Transverse colon (tissue), 4 donors: Measurements from ENCODE around the gene SEMA4D. TPM values are rescaled to one million over a fixed set of nuclear protein-coding genes. Genes with fewer than 3 reads are reported as not detected.

ENCODE experiments used
- DNase-seq: peaks from one replicate; pipeline ENCODE4 v3.0.0-alpha.2; 2019
- H3K27ac ChIP-seq, 4 donors: fragments of 200-600 bp; sonication (generic); 2 replicates each; pipeline ENCODE4 v1.5.1; 2016 to 2018; ENCODE audit warnings: inconsistent platforms in 4 of 4
- H3K27me3 ChIP-seq: fragments of 200-600 bp; sonication (generic); 2 replicates; pipeline ENCODE4 v1.5.1; 2017; ENCODE audit warnings: inconsistent platforms
- H3K36me3 ChIP-seq, 4 donors: fragments of 200-600 bp; sonication (generic); 2 replicates each; pipeline ENCODE4 v1.5.1; 2017 to 2019; ENCODE audit warnings: inconsistent platforms in 4 of 4
- H3K4me1 ChIP-seq, 4 donors: fragments of 200-600 bp; sonication (generic); 2 replicates each; pipeline ENCODE4 v1.5.1; 2017 to 2020; ENCODE audit warnings: inconsistent platforms in 4 of 4
- H3K4me3 ChIP-seq, 4 donors: fragments of 200-600 bp; sonication (generic); 1 replicate in 1 of 4; 2 replicates in 3 of 4; pipeline versions ENCODE4 v1.5.1 to v1.6.1; 2017 to 2019; ENCODE audit warnings: inconsistent platforms in 4 of 4
- H3K9me3 ChIP-seq, 2 donors: fragments of 200-600 bp; sonication (generic); 2 replicates each; pipeline ENCODE4 v1.5.1; 2017 to 2019; ENCODE audit warnings: inconsistent platforms in 2 of 2
- CTCF ChIP-seq, 5 experiments: fragments of 200-600 bp in 3 of 5; fragments of 450-650 bp in 2 of 5; sonication (generic) in 3 of 5; IDR thresholded peaks; 1 replicate in 2 of 5; 2 replicates in 3 of 5; pipeline ENCODE4 v1.5.1; 2016 to 2017; ENCODE audit warnings: antibody characterized with exemption in 5 of 5, inconsistent platforms in 3 of 5, mild to moderate bottlenecking in 2 of 5, moderate library complexity in 1 of 5
- EP300 ChIP-seq: sonication (generic); formaldehyde crosslinking; IDR thresholded peaks from one replicate; pipeline ENCODE4 v1.6.1; 2017; ENCODE audit warnings: antibody characterized with exemption, low read depth
- POLR2A ChIP-seq: fragments of 450-650 bp; IDR thresholded peaks from one replicate; pipeline ENCODE4 v1.6.1; 2016; ENCODE audit warnings: antibody characterized with exemption, mild to moderate bottlenecking, moderate library complexity
- POLR2AphosphoS5 ChIP-seq, 3 donors: sonication (generic); formaldehyde crosslinking; IDR thresholded peaks; one replicate each; pipeline ENCODE4 v1.6.1; 2016; ENCODE audit warnings: antibody characterized with exemption in 3 of 3
- WGBS, 2 donors: methylation state at CpG; one replicate each; pipeline ENCODE4 v1.1.5; 2018; ENCODE audit warnings: low coverage in 1 of 2; 5-methylcytosine and 5-hydroxymethylcytosine counted together
- in situ Hi-C, 4 donors: fragments of 200-750 bp; cut with MboI; loops; one replicate each; pipeline versions ENCODE4 v1.15.0 to v1.15.1; 2017; ENCODE audit warnings: low sequenced_read_pairs in 3 of 4, low pct_ligation_motif_present in 1 of 4, low pct_unique_long_range_greater_than_20kb in 1 of 4
- intact Hi-C: fragments of 100-400 bp; cut with DNase I; formaldehyde crosslinking; loops from one replicate; pipeline ENCODE4 v1.15.1; 2023; ENCODE audit warnings: low total_unique reads
- total RNA-seq, 4 donors: library from RNA; depleted of rRNA; stranded (reverse); fragments of >200 nt; gene quantifications; one replicate each; pipeline ENCODE4 v1.1.0, GENCODE V29; 2016

The SEMA4D gene
- total RNA-seq, 4 donors from 2014 or later, result 8.7 to 29.1 (median 14.5) TPM

GRCh38 chr9:89340332-89340731 is 157.6 kb downstream of the SEMA4D start:
- intact Hi-C loops, result no loop called here
- no peak for DNase-seq
- H3K36me3 ChIP-seq, result peaks cover 0 to 80% (median 37%) of the 10 kb centered on the region in 4 donors
- WGBS, 2 donors, result 83 to 89% methylated on average over 3 of the region's 3 CpGs
- in situ Hi-C loops, result loop anchor here in 1 of 4 donors (25.0 kb wide), 1 partner anchor 197 kb away; no protein-coding TSS in a partner anchor
- no peaks in the 10 kb centered on the region for H3K27me3 ChIP-seq
- H3K9me3 ChIP-seq, result no peaks in the 10 kb centered on the region
- TF ChIP-seq CTCF (IDR thresholded peaks at IDR 0.05) (no peak), POLR2AphosphoS5 (IDR thresholded peaks at IDR 0.05) (no peak), POLR2A (no peak), EP300 (no peak)
- H3K27ac ChIP-seq, result no peak overlapping the region
- H3K4me3 ChIP-seq, result no peak overlapping the region
- H3K4me1 ChIP-seq, result no peaks in the 10 kb centered on the region

GRCh38 chr9:89339807-89340206 is 158.1 kb downstream of the SEMA4D start:
- no peak for DNase-seq
- no peaks in the 10 kb centered on the region for H3K4me1 ChIP-seq
- WGBS, 2 donors, result 71 to 86% methylated on average over 2 of the region's 2 CpGs
- H3K9me3 ChIP-seq, result no peaks in the 10 kb centered on the region
- no peak overlapping the region for H3K27ac ChIP-seq
- intact Hi-C loops (no loop called here), in situ Hi-C loops (loop anchor here in 2 of 4 donors (10.0 to 25.0 kb wide), 2 partner anchors 197 to 205 kb away; no protein-coding TSS in a partner anchor)
- peaks cover 0 to 80% (median 36%) of the 10 kb centered on the region in 4 donors for H3K36me3 ChIP-seq
- no peaks in the 10 kb centered on the region for H3K27me3 ChIP-seq
- TF ChIP-seq POLR2A (no peak), CTCF (IDR thresholded peaks at IDR 0.05) (no peak), POLR2AphosphoS5 (IDR thresholded peaks at IDR 0.05) (no peak), EP300 (no peak)
- H3K4me3 ChIP-seq, result no peak overlapping the region

GRCh38 chr9:89330513-89330912 is 167.4 kb downstream of the SEMA4D start:
- Histone ChIP-seq H3K27me3 (no peaks in the 10 kb centered on the region), H3K4me3 (no peak overlapping the region), H3K4me1 (no peaks in the 10 kb centered on the region), H3K27ac (no peak overlapping the region), H3K9me3 (no peaks in the 10 kb centered on the region), H3K36me3 (peaks cover 0 to 69% (median 35%) of the 10 kb centered on the region in 4 donors)
- no peak for DNase-seq
- TF ChIP-seq CTCF (IDR thresholded peaks at IDR 0.05), result no peak
- no peak for TF ChIP-seq POLR2AphosphoS5 (IDR thresholded peaks at IDR 0.05)
- no peak for TF ChIP-seq POLR2A
- no peak for TF ChIP-seq EP300
- intact Hi-C loops (no loop called here), in situ Hi-C loops (loop anchor here in 2 of 4 donors (10.0 to 25.0 kb wide), 2 partner anchors 207 to 214 kb away; no protein-coding TSS in a partner anchor)
- 91% methylated on average over 7 of the region's 7 CpGs; no CpG with 5 or more reads in 1 of the 2 donors for WGBS, 2 donors

- TF ChIP-seq EP300 (no peak), POLR2AphosphoS5 (IDR thresholded peaks at IDR 0.05) (no peak), CTCF (IDR thresholded peaks at IDR 0.05) (no peak), POLR2A (no peak)
- no peaks in the 10 kb centered on the region for H3K4me1 ChIP-seq
- intact Hi-C loops, result no loop called here
- DNase-seq, result no peak
- H3K27me3 ChIP-seq, result no peaks in the 10 kb centered on the region
- no peaks in the 10 kb centered on the region for H3K9me3 ChIP-seq
- in situ Hi-C loops, result loop anchor here in 2 of 4 donors (10.0 to 25.0 kb wide), 2 partner anchors 207 to 215 kb away; no protein-coding TSS in a partner anchor
- H3K4me3 ChIP-seq, result no peak overlapping the region
- peaks cover 0 to 67% (median 33%) of the 10 kb centered on the region in 4 donors for H3K36me3 ChIP-seq
- no peak overlapping the region for H3K27ac ChIP-seq
These were observed 168.0 kb downstream of the SEMA4D start for GRCh38 chr9:89329917-89330316.
